ENCODE measurements around the gene TNIK. TPM values are rescaled to one million over a fixed set of nuclear protein-coding genes. Genes with fewer than 3 reads are reported as not detected.

Gene TNIK
- total and polyA plus RNA-seq, 10 of the 15 experiments (the other 5 are each of a cell fraction or from before 2014, with no cell fraction given): 13.9 to 74.3 (median 48.2) TPM

GRCh38 chr3:171068658-171069057 lies 391.5 kb downstream of the TNIK start (continued):
- TF ChIP-seq, protein P1, sequence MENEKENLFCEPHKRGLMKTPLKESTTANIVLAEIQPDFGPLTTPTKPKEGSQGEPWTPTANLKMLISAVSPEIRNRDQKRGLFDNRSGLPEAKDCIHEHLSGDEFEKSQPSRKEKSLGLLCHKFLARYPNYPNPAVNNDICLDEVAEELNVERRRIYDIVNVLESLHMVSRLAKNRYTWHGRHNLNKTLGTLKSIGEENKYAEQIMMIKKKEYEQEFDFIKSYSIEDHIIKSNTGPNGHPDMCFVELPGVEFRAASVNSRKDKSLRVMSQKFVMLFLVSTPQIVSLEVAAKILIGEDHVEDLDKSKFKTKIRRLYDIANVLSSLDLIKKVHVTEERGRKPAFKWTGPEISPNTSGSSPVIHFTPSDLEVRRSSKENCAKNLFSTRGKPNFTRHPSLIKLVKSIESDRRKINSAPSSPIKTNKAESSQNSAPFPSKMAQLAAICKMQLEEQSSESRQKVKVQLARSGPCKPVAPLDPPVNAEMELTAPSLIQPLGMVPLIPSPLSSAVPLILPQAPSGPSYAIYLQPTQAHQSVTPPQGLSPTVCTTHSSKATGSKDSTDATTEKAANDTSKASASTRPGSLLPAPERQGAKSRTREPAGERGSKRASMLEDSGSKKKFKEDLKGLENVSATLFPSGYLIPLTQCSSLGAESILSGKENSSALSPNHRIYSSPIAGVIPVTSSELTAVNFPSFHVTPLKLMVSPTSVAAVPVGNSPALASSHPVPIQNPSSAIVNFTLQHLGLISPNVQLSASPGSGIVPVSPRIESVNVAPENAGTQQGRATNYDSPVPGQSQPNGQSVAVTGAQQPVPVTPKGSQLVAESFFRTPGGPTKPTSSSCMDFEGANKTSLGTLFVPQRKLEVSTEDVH (IDR thresholded peaks at IDR 0.05; ENCODE audit: low read depth, partially characterized antibody): no peak
- TF ChIP-seq ZBTB4 (CRISPR knock-in tag; IDR thresholded peaks at IDR 0.05) (no peak), ZBTB40 (IDR thresholded peaks at IDR 0.05; ENCODE audit: borderline replicate concordance) (no peak), SMC3 (IDR thresholded peaks at IDR 0.05; ENCODE audit: borderline replicate concordance, low read length) (no peak), EGR1 (IDR thresholded peaks at IDR 0.05; ENCODE audit: borderline replicate concordance in 1 of 2, low read depth in 2 of 2, low read length in 2 of 2) (no peak), MYC (IDR thresholded peaks at IDR 0.05; ENCODE audit: insufficient read depth, insufficient read length, insufficient replicate concordance, low read length, severe bottlenecking) (no peak), ZBED1 (IDR thresholded peaks at IDR 0.05; ENCODE audit: borderline replicate concordance) (no peak), CHD2 (IDR thresholded peaks at IDR 0.05; ENCODE audit: borderline replicate concordance, low read depth, low read length) (no peak), HDAC6 (IDR thresholded peaks at IDR 0.05; ENCODE audit: unreplicated experiment) (no peak), JUND (IDR thresholded peaks at IDR 0.05; ENCODE audit: low read depth, low read length) (no peak), IRF3 (IDR thresholded peaks at IDR 0.05) (no peak)

All from GM12878 (cell line).